NCI-H748 (cell line): ENCODE results near the gene FLNB.
"Not testable (repeated sequence)": the region's sequence is repeated elsewhere in the genome, so short reads cannot be mapped to it uniquely, and the experiment has no call there.

Source experiments
- DNase-seq: peaks from one replicate; lab custom pipeline; 2025; ENCODE audit not compliant: unreplicated experiment; lab: John Stamatoyannopoulos, UW

Gene FLNB

GRCh38 chr3:57978316-57978715 lies 29.9 kb upstream of the FLNB start:
- DNase-seq = peak; percentile 57

DNA sequence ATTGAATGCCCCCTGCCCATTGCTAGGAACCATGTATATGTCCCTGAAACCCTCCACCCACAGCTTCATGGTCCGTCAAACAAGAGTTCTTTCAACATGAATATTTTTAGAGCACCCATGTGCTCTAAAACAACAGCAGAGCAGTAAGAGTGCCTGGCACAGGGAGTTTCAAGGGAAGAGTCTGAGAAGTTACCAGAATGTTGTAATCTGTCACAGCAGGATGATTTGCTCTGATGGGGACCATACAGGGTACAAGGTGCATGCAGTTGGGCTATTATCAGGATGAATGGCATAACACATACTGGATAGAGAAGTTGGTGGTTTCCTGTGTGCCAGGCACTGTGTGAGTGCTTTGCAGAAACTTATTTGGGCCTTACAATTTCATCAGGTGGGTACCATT lies 27.8 kb upstream of the FLNB start:
- no peak for DNase-seq

- no peak for DNase-seq
Measured at GRCh38 chr3:57981483-57982087, 26.6 kb upstream of the FLNB start.

DNA sequence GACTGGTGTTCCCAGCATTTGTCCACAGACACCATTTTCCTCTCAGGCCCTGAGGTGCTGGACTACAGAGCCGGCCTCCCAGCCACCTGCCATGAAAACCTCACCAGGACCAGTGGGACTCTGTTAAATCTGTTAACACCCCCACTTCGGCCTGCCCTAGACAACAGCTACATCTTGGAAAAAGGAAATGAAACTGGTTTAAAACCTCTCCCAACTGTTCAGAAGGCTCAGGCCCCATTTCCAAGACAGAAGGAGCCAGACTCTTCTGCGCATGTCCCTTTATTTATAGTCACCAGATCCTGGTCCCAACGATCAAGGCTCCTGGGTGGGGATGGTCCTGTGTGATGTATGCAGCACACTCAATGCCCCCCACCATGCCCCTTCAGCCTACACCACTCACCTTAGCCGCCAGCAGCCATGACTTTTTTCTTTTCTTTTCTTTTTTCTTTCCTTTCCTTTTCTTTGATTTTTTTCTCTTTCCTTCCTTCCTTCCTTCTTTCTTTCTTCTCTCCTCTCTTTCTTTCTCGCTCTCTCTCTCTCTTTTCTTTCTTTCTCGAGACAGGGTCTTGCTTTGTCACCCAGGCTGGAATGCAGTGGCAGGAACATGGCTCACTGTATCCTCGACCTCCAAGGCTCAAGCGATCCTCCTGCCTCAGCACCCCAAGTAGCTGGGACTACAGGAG lies 25.5 kb upstream of the FLNB start:
- no peak for DNase-seq

DNA sequence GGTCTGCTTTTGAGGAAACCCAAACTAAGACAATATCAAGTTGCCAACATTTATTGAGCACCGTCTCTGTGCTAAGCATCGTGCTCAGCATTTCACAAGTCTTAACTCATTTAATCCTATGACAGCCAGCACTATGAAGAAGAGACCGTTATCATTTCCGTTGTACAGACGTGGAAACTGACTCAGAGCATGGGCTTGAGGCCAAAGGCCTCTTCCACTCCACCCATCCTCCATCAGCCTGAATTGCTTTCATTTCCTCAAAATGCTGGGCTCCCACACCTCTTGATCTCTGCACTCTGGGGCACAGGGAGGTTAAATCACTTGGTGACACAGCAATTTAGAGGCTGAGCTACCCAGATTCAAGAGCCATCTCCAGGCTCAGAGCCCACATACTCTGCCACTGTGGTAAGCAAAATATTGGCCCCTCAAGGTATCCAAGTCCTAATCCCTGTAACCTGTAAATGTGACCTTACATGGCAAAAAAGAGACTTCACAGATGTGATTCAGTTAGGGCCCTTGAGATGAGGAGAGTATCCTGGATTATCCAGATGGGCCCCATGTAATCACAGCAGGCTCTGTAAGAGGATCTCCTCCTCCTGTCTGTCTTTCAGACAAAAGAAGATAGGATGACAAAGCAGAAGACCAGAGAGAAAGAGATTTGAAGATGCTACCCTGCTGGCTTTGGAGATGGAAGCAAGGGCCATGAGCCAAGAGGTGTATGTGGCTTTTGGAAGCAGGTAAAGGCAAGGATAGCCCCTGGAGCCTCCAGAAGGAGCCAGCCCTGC lies 24.3 kb upstream of the FLNB start:
- no peak for DNase-seq

DNA sequence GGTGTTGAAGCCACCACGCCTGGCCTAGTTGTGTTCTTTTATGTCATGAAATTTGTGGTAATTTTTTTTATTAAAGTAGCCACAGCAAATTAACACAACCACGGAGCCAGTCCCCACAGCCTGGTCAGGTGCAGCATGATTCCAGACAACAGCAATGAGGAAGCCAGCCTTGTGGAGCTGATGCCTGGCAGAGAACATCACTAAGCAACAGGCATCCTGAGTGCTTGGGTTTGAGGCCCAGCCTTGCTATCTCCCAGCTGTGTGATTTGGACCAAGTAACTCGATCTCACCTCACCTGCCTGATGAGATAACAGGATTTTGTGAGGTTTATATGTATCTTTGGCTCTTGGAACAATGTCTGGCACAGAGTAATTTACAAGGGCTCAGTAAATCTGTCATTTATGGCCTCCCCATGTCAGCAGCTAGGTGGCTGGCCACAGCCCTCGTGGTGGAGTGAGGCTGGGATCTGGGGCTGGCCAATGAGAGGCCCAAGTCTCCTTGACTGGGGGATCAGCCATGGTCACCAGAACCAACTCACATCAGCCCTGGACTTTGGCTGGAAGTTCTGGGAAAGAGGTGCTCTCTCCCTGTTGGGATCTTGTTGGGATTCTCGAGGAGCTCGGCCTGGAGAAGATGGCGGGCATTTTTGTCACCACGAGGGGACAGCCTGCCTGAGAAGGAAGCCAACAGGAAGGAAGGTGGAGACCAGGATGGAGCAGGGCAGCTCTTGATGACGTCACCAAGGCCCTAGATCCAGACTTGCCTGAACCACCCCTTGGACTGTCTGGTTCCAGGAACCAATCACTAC lies 22.8 kb upstream of the FLNB start:
- no peak for DNase-seq

DNA sequence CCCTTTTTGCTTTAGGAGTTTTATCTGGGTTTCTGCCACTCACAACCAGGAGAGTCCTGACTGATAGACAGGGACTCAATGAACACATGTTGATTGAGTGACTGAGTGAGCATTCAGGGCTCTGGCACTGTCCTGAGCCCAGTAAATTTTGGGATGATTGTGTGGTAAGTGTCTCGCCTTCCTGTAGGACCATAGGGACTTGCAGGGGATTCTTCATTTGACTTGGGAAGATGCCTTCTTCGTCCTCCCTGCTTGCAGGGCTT lies 22.3 kb upstream of the FLNB start:
- no peak for DNase-seq

GRCh38 chr3:57986261-57986660 lies 22.0 kb upstream of the FLNB start:
- DNase-seq = no peak

DNA sequence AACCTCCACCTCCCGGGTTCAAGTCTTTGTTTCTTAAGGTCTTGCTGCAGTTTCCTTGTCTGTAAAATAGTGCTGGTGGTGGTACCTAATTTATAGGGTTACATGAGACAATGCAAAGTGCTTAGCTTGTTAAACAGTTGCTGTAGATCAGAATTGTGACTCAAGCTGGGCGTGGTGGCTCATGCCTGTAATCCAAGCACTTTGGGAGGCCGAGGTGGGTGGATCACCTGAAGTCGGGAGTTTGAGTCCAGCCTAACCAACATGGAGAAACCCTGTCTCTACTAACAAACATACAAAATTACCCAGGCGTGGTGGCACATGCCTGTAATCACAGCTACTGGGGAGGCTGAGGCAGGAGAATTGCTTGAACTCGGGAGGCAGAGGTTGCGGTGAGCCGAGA lies 19.0 kb upstream of the FLNB start:
- DNase-seq = not testable (repeated sequence)

DNA sequence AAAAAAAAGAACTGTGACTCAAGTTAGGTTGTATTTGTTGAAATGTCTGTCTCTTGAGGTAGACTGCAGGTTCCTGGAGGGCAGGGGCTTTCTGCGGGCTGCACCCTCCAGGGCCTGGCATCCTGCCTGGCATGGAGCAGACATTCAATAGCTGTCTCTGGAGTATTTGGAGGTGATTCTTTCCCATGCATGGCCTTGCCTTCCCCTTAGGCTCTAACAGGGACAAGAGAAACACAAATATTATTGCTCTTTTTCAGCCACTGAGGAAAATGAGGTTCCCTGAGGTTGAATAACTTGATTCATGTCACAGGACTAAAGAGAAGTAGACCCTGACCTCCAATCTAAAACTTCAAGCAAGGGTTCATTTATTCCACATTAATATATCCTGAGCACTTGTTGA lies 18.6 kb upstream of the FLNB start:
- no peak for DNase-seq

GRCh38 chr3:57992452-57993213 lies 15.6 kb upstream of the FLNB start:
- DNase-seq = no peak

- DNase-seq = peak; percentile 4
Measured at GRCh38 chr3:57998366-57999283, 9.6 kb upstream of the FLNB start.

DNA sequence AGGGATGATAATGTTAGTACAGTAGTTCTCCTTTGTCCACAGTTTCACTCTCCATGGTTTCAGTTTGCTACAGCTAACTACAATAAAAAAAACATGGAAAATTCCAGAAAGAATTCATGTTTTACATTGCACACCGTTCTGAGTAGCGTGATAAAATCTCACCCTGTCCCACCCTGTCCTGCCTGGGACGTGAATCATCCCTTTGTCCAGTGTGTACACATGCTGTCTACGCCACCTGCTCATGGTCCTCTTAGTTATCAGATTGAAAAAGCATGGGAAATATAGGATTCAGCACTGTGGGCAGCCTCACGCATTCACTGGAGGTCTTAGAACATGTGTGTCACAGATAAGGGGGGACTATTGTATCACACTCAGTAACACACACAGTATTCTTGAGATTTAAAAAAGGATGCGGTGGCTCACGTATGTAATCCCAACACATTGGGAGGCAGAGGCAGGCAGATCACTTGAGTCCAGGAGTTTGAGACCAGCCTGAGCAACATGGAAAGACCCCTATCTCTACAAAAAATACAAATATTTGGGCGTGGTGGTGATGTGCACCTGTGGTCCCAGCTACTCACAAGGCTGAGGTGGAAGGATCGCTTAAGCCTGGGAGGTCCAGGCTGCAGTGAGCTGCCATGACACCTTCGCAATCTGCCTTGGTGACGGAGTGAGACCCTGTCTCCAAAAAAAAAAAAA lies 8.7 kb upstream of the FLNB start:
- DNase-seq = no peak

DNA sequence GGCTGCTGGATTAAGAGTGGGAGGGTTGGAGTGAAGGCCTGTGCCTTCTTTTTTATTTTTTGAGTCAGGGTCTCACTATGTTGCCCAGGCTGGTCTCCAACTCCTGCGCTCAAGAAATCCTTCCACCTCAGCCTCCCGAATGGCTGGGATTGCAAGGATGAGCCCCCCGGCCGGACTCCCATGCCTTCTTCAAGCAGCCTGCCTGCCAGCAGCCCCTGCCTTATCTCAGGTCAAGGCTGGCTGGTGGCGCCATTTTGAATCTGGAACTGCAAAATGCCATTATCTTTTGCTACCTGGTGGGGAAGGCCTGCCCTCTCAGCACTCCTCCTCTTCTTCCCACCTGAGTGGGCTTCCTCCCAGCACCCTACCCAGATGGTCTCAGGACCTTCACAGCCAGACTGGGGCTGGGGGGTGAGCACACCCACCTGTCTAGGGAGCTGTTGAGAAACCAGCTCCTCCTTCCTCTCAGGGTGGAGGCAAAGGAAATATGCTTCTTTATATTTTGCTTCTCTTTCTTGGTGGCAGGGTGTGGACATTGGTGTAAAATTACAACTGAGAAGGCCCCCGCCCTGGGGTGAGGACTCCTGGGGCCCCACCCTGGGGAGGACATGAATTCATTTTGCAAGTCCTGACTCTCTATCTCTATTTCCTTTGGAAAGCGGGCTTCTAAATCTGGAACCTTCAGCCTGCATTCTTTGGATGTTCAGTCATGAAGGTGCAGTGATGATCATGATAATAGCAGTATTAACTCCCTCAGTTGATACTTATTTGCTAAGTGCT lies 7.7 kb upstream of the FLNB start:
- no peak for DNase-seq

DNA sequence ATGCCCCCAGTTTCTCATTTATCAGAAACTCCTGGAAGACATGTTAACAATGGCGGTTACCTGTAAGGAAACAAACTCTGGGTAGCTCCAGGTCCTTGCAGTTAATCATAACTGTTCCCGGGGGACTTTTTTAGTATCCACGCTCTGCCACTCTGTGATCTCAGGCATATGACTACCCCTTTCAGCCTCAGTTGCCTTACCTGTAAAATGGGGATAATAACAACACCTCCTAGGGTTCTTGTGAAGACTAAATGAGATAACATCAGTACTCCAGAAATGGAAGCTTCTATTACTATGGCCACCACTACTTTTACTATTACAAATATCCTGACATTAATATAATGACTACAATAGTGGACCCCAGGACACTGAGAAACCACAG lies 7.1 kb upstream of the FLNB start:
- DNase-seq = no peak

GRCh38 chr3:58001979-58002378 lies 6.2 kb upstream of the FLNB start:
- no peak for DNase-seq

GRCh38 chr3:58003093-58003492 lies 5.1 kb upstream of the FLNB start:
- no peak for DNase-seq

DNA sequence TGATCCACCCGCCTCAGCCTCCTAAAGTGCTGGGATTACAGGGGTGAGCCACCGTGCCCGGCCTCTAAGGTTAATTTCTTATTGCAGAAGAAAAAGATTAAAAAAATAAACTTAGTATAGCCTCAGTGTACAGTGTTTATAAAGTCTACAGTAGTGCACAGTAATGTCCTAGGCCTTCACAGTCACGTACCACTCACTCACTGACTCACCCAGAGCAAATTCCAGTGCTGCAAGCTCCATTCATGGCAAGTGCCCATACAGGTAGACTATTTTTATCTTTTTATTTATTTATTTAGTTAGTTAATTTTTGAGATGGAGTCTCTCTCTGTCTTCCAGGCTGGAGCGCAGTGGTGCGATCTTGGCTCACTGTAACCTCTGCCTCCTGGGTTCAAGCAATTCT lies 3.2 kb upstream of the FLNB start:
- no peak for DNase-seq

GRCh38 chr3:58005669-58006068 lies 2.6 kb upstream of the FLNB start:
- DNase-seq = no peak
